HepG2 (cell line): ENCODE measurements around the gene TTLL1. TPM values are rescaled to one million over a fixed set of nuclear protein-coding genes. Genes with fewer than 3 reads are reported as not detected.

ENCODE experiments used
- AGO2 ChIP-seq: fragments of 200-400 bp; formaldehyde crosslinking; optimal IDR thresholded peaks from 2 replicates; pipeline ENCODE3; 2017; ENCODE audit warnings: mild to moderate bottlenecking, low read depth, low read length, moderate library complexity
- BCL6 ChIP-seq: IDR thresholded peaks from 2 replicates; pipeline ENCODE4 v1.6.1; 2016; ENCODE audit warnings: missing genetic modification reagents, missing compliant biosample characterization
- BHLHE40 ChIP-seq: IDR thresholded peaks from 2 replicates; pipeline ENCODE4 v1.6.1; 2011; ENCODE audit warnings: low read length, improper control_type of control experiment
- CEBPB ChIP-seq: IDR thresholded peaks from 2 replicates; pipeline ENCODE4 v1.6.1; 2011; ENCODE audit warnings: low read depth, low read length, improper control_type of control experiment, borderline replicate concordance
- E2F2 ChIP-seq: sonication (generic); formaldehyde crosslinking; IDR thresholded peaks from 2 replicates; pipeline ENCODE4 v1.4.0; 2020; ENCODE audit warnings: missing genetic modification reagents, borderline replicate concordance
- EHMT2 ChIP-seq: fragments of 200-600 bp; sonication (generic); IDR thresholded peaks from 2 replicates; pipeline ENCODE4 v1.7.0; 2017; ENCODE audit warnings: antibody characterized with exemption, low read depth, low read length, borderline replicate concordance
- FOXJ3 ChIP-seq: sonication (generic); formaldehyde crosslinking; IDR thresholded peaks from 2 replicates; pipeline ENCODE4 v1.4.0; 2020; ENCODE audit warnings: missing genetic modification reagents, mild to moderate bottlenecking, borderline replicate concordance
- HNRNPL ChIP-seq: fragments of 200-400 bp; formaldehyde crosslinking; IDR thresholded peaks from 2 replicates; pipeline ENCODE4 v1.6.1; 2017; ENCODE audit warnings: mild to moderate bottlenecking, low read depth, low read length
- KAT8 ChIP-seq: IDR thresholded peaks from 2 replicates; pipeline ENCODE4 v1.6.1; 2016; ENCODE audit warnings: missing genetic modification reagents, missing compliant biosample characterization
- MED1 ChIP-seq: sonication (generic); formaldehyde crosslinking; IDR thresholded peaks from 2 replicates; pipeline ENCODE4 v1.4.0; 2020; ENCODE audit warnings: missing genetic modification reagents
- MED13 ChIP-seq: sonication (generic); formaldehyde crosslinking; IDR thresholded peaks from 2 replicates; pipeline ENCODE4 v1.5.0; 2020; ENCODE audit warnings: missing genetic modification reagents
- MYC ChIP-seq: sonication (generic); formaldehyde crosslinking; IDR thresholded peaks from 2 replicates; pipeline ENCODE4 v1.9.0; 2021; ENCODE audit warnings: missing genetic modification reagents, borderline replicate concordance
- PAXIP1 ChIP-seq: sonication (generic); formaldehyde crosslinking; conservative IDR thresholded peaks from 2 replicates; pipeline ENCODE4 v1.4.0; 2020; ENCODE audit warnings: mild to moderate bottlenecking, missing genetic modification reagents, moderate library complexity
- POGZ ChIP-seq: sonication (generic); formaldehyde crosslinking; IDR thresholded peaks from 2 replicates; pipeline ENCODE4 v1.4.0; 2020; ENCODE audit warnings: mild to moderate bottlenecking, missing genetic modification reagents
- POLR2A ChIP-seq, 2 experiments: IDR thresholded peaks; 2 replicates each; pipeline ENCODE4 v1.6.1; 2011; ENCODE audit warnings: low read depth in 2 of 2, low read length in 2 of 2, mild to moderate bottlenecking in 1 of 2, moderate library complexity in 1 of 2; ENCODE audit not compliant: insufficient read depth in 1 of 2
- RAD21 ChIP-seq: fragments of 450-650 bp; formaldehyde crosslinking; IDR thresholded peaks from 2 replicates; pipeline ENCODE4 v1.5.0; 2020; ENCODE audit warnings: mild to moderate bottlenecking
- SMC3 ChIP-seq: IDR thresholded peaks from 2 replicates; pipeline ENCODE4 v1.6.1; 2011; ENCODE audit warnings: low read length, improper control_type of control experiment
- SRY ChIP-seq: sonication (generic); formaldehyde crosslinking; IDR thresholded peaks from 2 replicates; pipeline ENCODE4 v1.8.0; 2022; ENCODE audit warnings: mild to moderate bottlenecking, missing genetic modification reagents
- TFAP4 ChIP-seq: sonication (generic); IDR thresholded peaks from 2 replicates; pipeline ENCODE4 v1.6.1; 2016; ENCODE audit warnings: low read depth, borderline replicate concordance
- YEATS4 ChIP-seq: sonication (generic); formaldehyde crosslinking; IDR thresholded peaks from 2 replicates; pipeline ENCODE4 v1.4.0; 2020; ENCODE audit warnings: missing genetic modification reagents, borderline replicate concordance
- ZC3H4 ChIP-seq: sonication (generic); formaldehyde crosslinking; IDR thresholded peaks from 2 replicates; pipeline ENCODE4 v1.4.0; 2020; ENCODE audit warnings: missing genetic modification reagents, borderline replicate concordance
- ZFP36L2 ChIP-seq: sonication (generic); formaldehyde crosslinking; IDR thresholded peaks from 2 replicates; pipeline ENCODE4 v1.4.0; 2020; ENCODE audit warnings: missing genetic modification reagents
- ZFY ChIP-seq: sonication (generic); formaldehyde crosslinking; IDR thresholded peaks from 2 replicates; pipeline ENCODE4 v1.4.0; 2020; ENCODE audit warnings: missing genetic modification reagents
- ZNF430 ChIP-seq: sonication (generic); formaldehyde crosslinking; IDR thresholded peaks from 2 replicates; pipeline ENCODE4 v1.9.0; 2021; ENCODE audit warnings: mild to moderate bottlenecking, missing genetic modification reagents
- ZNF558 ChIP-seq: sonication (generic); formaldehyde crosslinking; IDR thresholded peaks from 2 replicates; pipeline ENCODE4 v1.9.0; 2022; ENCODE audit warnings: mild to moderate bottlenecking, missing genetic modification reagents, borderline replicate concordance
- ZNF576 ChIP-seq: sonication (generic); formaldehyde crosslinking; IDR thresholded peaks from 2 replicates; pipeline ENCODE4 v1.4.0; 2020; ENCODE audit warnings: mild to moderate bottlenecking, missing genetic modification reagents
- polyA plus RNA-seq, 8 experiments: library from polyadenylated mRNA; depleted of rRNA in 3 of 8; stranded (reverse) in 7 of 8; unstranded in 1 of 8; fragments of >200 nt; fragmentation: Illumina TruSeq in 4 of 8; extraction: Trizol in 4 of 8; gene quantifications; 2 replicates each; pipeline versions ENCODE4 v1.2.1 to v1.2.3, GENCODE V29; 2011 to 2016; ENCODE audit warnings: low read depth in 4 of 8, missing spikeins in 1 of 8, mixed read lengths in 1 of 8; ENCODE audit not compliant: insufficient read depth in 1 of 8
- total RNA-seq, 5 experiments: library from RNA; depleted of rRNA; stranded (reverse); fragments of >200 nt; fragmentation: Illumina TruSeq; extraction: Trizol; gene quantifications; 2 replicates each; pipeline ENCODE4 v1.2.3, GENCODE V29; 2016; ENCODE audit warnings: low read depth in 1 of 5

The TTLL1 gene
- total and polyA plus RNA-seq, 2 of the 13 experiments (the other 11 are each of a cell fraction or from before 2014, with no cell fraction given), result 1.6 to 5.3 TPM

- TF ChIP-seq PAXIP1 (no peak), CEBPB (no peak), SMC3 (no peak), YEATS4 (CRISPR knock-in tag) (peak; percentile 14; the same call in 1 of the 2 replicates), TFAP4 (no peak), SRY (CRISPR knock-in tag) (peak; percentile 30; the same call in 1 of the 2 replicates), RAD21 (peak; percentile 7; the same call in 1 of the 2 replicates), E2F2 (CRISPR knock-in tag) (no peak), BHLHE40 (peak; percentile 81), HNRNPL (0 out of 2 replicates have a peak, but pooled peaks have one; percentile 37), ZFY (CRISPR knock-in tag) (peak; percentile 20; the same call in 1 of the 2 replicates), POLR2A (IDR thresholded peaks at IDR 0.05; ENCODE audit: insufficient read depth in 1 of 2, low read depth in 2 of 2, low read length in 2 of 2) (peak; percentile 40 to 57; a peak in 2 of 4 replicates), BCL6 (CRISPR knock-in tag) (no peak), AGO2 (peak; percentile 73), FOXJ3 (CRISPR knock-in tag) (no peak), MED1 (CRISPR knock-in tag) (0 out of 2 replicates have a peak, but pooled peaks have one; percentile 4), ZC3H4 (CRISPR knock-in tag) (peak; percentile 97; the same call in 1 of the 2 replicates), ZNF430 (CRISPR knock-in tag) (no peak), KAT8 (CRISPR knock-in tag) (no peak), ZNF558 (0 out of 2 replicates have a peak, but pooled peaks have one; percentile 44), ZFP36L2 (CRISPR knock-in tag) (no peak), POGZ (CRISPR knock-in tag) (no peak), MYC (peak; percentile 75; the same call in 1 of the 2 replicates), EHMT2 (no peak), MED13 (peak; percentile 6; the same call in 1 of the 2 replicates), ZNF576 (CRISPR knock-in tag) (no peak)
Observed at GRCh38 chr22:42994276-42994916, 94.8 kb downstream of the TTLL1 start (continued).
